Stimulated activated CD4-positive, alpha-beta T cell treated with anti-CD3 and anti-CD28 coated beads, Interleukin-4, amount 100 ng/mL, for 1 hour (primary cell): ENCODE results near the gene AMT.

Source experiments
- DNase-seq: peaks from one replicate; pipeline ENCODE4 v3.0.0-alpha.2; 2020

The AMT gene

GRCh38 chr3:49422379-49423248 is at the start of gene AMT:
Gene AMT, minus strand, starts transcription at chr3:49422473. Its CDS starts 23 bp downstream, at chr3:49422450.
- no peak for DNase-seq

- DNase-seq, result no peak
These were observed 48.6 kb upstream of the AMT start for GRCh38 chr3:49470714-49471420.

DNA sequence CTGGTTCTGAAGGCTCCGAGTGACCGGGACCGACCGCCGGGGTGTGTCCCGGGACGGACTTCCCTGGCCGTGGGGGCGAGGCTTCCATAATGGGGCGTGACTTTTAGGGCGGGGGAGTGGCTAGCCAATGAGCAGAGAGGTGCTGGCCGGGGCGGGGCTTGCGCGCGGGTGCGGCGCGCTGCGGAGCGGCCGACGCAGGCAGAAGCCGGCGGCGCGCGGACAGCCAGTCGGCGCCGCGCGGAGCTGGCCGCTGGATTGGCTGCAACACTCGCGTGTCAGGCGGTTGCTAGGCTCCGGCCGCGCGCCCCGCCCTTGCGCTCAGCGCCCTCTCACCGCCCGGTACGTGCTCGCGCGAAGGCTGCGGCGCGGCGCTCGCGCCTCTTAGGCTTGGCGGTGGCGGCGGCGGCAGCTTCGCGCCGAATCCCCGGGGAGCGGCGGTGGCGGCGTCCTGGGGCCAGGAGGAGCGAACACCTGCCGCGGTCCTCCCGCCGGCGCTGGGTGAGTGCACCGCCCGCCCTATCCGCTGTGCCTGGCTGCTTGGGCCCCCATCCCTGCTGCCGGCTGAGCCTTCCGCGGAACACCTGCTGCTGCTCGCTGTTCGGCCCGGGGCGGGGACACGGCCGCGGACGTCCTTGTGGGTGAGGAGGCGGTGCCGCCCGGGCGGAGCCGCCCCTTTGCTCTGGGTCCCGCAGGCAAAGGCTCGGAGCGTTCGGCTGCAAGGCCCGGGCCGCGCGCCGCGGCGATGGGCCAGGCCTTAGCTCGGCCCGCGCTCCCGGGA is 47.9 kb upstream of the AMT start, which contains the start of gene DAG1:
TSS of gene DAG1 (plus strand) at position 332 of the 778 bp plus-strand sequence. CDS start 40,268 bp downstream, outside the sequence.
- peak; percentile 96 for DNase-seq

- DNase-seq, result no peak
These were observed 47.0 kb upstream of the AMT start for GRCh38 chr3:49469037-49469935.

DNA sequence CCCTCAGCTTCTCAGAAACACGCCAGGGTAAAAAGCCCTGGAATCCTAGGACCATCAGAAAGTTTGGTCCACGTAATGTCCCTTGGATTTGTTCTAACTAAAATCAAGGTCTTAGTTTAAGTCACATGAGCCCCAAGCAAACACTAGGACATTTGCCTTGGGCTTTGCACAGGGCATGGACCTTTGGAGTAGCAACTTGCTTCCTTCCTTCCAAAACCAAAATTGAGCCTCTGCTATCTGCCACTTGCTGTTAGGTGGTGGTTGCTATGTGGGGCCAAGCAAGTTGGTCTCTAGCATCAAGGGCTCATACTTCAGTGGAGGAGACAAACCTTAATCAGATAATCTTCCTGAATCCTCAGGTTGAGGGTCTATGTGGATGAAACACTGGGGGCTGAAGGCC is 43.8 kb upstream of the AMT start:
- DNase-seq, result no peak

GRCh38 chr3:49465270-49466034 is 43.2 kb upstream of the AMT start:
- no peak for DNase-seq

DNA sequence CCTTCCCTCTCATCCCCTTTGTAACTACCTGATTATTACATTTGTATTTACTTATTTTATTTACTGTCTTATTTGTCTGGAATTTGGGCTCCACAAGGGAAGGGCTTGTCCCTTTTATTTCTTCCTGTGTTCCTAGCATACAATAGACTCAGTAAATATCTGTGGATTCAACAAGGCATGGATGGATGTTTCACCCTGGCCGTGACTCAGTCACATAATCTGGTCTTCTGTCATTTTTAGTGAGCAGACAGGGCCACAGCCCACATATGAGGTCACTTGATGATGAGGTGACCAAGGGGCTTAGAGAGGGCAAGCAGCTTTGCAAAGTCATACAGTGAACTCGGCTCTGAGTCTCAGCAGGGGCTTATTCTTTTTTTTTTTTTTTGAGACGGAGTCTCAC is 39.9 kb upstream of the AMT start:
- DNase-seq, result no peak

- DNase-seq, result no peak
These were observed 39.3 kb upstream of the AMT start for GRCh38 chr3:49461443-49462171.

DNA sequence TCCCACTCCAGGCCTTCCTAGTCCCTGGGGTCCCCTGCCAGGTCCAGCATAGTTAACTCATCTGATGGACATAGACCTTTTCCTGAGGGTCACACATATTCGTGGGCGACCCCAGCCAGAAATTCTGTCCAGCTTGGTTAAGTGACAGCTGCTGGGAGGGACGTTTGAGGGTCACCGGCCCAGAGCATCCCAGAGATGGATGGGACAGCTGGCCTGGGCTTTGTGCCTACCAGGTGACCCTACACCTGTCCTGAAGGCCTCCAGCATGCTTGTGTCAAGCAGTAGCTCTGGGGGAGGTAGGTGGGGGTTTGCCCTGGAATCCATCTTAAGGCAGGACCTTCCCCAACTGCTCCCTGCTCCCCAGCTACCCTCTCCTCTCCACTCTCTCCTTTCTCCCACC is 38.7 kb upstream of the AMT start:
- no peak for DNase-seq

- no peak for DNase-seq
These were observed 38.1 kb upstream of the AMT start for GRCh38 chr3:49460188-49460890.

GRCh38 chr3:49456466-49456865 is 34.2 kb upstream of the AMT start:
- DNase-seq, result no peak

DNA sequence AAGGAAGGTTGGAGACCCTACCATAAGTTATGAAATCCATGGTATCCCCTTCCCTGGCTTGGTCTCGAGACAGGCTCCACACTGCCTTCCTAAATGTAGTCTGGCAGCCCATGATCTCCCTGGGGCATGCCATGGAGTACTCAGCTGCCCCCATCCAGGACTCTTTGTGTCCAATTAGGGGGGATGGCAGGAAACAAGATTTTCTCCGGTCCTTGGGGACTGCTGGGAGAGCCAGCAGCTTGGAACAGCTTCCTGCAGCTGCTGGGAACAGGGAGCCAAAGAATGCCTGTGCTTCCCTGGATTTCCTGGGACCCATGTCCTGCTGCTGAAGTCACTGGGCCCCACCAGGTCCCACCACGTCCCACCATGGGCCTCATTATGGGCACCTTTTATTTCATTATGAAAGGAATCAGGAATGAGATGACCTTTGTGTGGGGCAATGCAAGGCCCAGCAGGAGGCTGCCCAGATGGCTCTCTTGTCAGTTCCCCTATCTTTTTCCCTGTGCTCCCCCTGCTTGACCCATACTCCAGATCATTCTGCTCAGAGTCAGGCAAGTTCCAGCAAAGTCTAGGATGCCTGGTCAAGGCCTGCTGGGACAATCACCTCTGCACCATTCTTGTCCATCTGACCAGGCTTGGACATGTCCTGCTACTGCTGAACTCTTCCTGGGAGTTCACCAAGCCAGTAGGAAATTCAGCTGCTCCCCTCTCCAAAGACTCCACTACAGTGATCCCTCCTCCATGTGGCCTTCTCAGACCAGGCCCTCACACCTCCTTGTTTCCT is 32.8 kb upstream of the AMT start:
- no peak for DNase-seq

DNA sequence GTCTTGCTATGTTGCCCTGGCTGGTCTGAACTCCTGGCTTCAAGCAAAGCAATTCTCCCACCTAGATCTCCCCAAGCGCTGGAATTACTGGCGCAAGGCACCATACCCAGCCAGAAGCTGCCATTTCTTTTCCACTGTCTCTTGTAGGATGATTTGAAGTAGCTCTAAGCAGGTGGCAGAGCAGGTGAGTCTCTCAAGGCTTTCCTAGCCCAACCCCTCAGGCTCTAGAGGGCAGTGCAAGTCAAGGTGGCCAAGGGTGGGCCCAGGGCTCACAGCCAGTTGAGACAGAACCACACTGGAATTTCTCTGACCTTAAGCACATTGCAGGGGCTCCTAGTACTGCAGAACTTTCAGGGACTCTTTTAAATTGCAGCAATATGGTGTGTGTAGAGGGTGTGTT is 32.2 kb upstream of the AMT start:
- DNase-seq, result no peak

GRCh38 chr3:49453621-49454020 is 31.3 kb upstream of the AMT start:
- no peak for DNase-seq

DNA sequence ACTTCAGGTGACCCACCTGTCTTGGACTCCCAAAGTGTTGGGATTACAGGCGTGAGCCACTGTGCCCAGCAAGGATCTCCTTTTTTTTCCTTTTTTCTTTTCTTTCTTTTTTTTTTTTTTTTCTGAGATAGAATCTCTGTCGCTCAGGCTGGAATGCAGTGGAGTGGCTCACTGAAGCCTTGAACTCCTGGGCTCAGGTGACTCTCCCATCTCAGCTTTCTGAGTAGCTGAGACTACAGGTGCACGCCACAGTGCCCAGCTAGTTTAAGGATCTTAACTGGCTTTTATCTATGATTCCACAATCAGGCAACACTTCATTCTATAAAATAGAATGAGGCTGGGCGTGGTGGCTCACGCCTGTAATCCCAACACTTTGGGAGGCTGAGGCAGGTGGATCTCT is 23.1 kb upstream of the AMT start:
- DNase-seq, result no peak

GRCh38 chr3:49434731-49435130 is 12.5 kb upstream of the AMT start:
- DNase-seq, result no peak

- no peak for DNase-seq
These were observed 6.4 kb upstream of the AMT start for GRCh38 chr3:49428752-49429080.

DNA sequence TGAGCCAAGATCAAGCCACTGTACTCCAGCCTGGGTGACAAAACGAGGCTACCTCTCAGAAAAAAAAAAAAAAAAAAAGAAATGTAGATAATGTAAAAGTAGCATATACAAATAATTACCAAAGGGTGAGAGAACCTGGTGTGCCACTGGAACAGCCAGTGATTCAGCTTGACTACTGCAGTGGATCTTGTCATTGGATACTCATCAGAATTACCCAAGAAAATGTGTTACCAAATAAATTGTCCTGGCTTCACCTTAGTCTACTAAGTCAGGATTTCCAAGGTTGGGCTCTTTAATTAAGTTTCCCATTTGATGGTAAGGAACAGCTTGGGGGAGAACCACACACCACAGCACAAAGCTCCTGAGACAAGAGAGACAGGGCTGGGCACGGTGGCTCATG is 5.3 kb upstream of the AMT start:
- DNase-seq, result no peak

- DNase-seq, result no peak
These were observed 2.5 kb upstream of the AMT start for GRCh38 chr3:49424816-49425215.
